Fibroblast of peridontal ligament (primary cell): ENCODE measurements around the gene YWHAH.
A peak's percentile ranks its signal among the peaks of the same experiment; 100 is the strongest.

ENCODE experiments used
- DNase-seq: peaks from one replicate; pipeline ENCODE4 v3.0.0-alpha.2; 2010; ENCODE audit errors: extremely low read depth

Gene YWHAH

GRCh38 chr22:31923136-31923535, 21.2 kb upstream of the YWHAH start:
- DNase-seq = no peak

GRCh38 chr22:31923747-31924146, 20.6 kb upstream of the YWHAH start:
- DNase-seq = no peak

GRCh38 chr22:31925056-31925455, 19.3 kb upstream of the YWHAH start:
- no peak for DNase-seq

- no peak for DNase-seq
These were observed 18.3 kb upstream of the YWHAH start for GRCh38 chr22:31926024-31926423.

GRCh38 chr22:31926969-31927368, 17.4 kb upstream of the YWHAH start:
- no peak for DNase-seq

GRCh38 chr22:31927562-31927961, 16.8 kb upstream of the YWHAH start:
- no peak for DNase-seq

- DNase-seq = no peak
These were observed 15.0 kb upstream of the YWHAH start for GRCh38 chr22:31929167-31929930.

- DNase-seq = no peak
These were observed 11.5 kb upstream of the YWHAH start for GRCh38 chr22:31932863-31933262.

GRCh38 chr22:31933406-31933805, 10.9 kb upstream of the YWHAH start:
- DNase-seq = no peak

GRCh38 chr22:31933816-31934482, 10.4 kb upstream of the YWHAH start:
- DNase-seq = no peak

- no peak for DNase-seq
These were observed 8.2 kb upstream of the YWHAH start for GRCh38 chr22:31935961-31936635.

GRCh38 chr22:31937341-31937740, 7.0 kb upstream of the YWHAH start:
- no peak for DNase-seq

GRCh38 chr22:31938296-31938695, 6.0 kb upstream of the YWHAH start:
- DNase-seq = no peak

- no peak for DNase-seq
These were observed 3.8 kb upstream of the YWHAH start for GRCh38 chr22:31940506-31940905.

GRCh38 chr22:31942091-31942490, 2.2 kb upstream of the YWHAH start:
- no peak for DNase-seq

- no peak for DNase-seq
These were observed 943 bp upstream of the YWHAH start for GRCh38 chr22:31943206-31943977.

- no peak for DNase-seq
These were observed 536 bp downstream of the YWHAH start for GRCh38 chr22:31944700-31945442.

GRCh38 chr22:31945443-31945855, 1.1 kb downstream of the YWHAH start:
- no peak for DNase-seq

- DNase-seq = no peak
These were observed 1.8 kb downstream of the YWHAH start for GRCh38 chr22:31945971-31946680.

GRCh38 chr22:31947296-31947695, 3.0 kb downstream of the YWHAH start:
- DNase-seq = peak; percentile 52

- DNase-seq = no peak
These were observed 3.7 kb downstream of the YWHAH start for GRCh38 chr22:31948002-31948401.
